HL-60 (cell line): Measurements from ENCODE around the gene MYOF.

ENCODE experiments used
- DNase-seq, 2 experiments: peaks; one replicate each; pipeline ENCODE4 v3.0.0-alpha.2; 2010 to 2020; ENCODE audit warnings: low read depth in 1 of 2, low spot score in 1 of 2
- H3K27ac ChIP-seq: fragments of 250-450 bp; sonication (Bioruptor Pico); replicated peaks from 2 replicates; pipeline ENCODE4 v1.5.1; 2020; ENCODE audit warnings: mild to moderate bottlenecking, moderate library complexity
- H3K27me3 ChIP-seq: fragments of 250-450 bp; sonication (Bioruptor Pico); 2 replicates; pipeline ENCODE4 v1.5.1; 2021; ENCODE audit warnings: mild to moderate bottlenecking, moderate library complexity; ENCODE audit not compliant: insufficient read depth, poor library complexity, severe bottlenecking
- H3K4me3 ChIP-seq: replicated peaks from 2 replicates; pipeline ENCODE4 v1.5.1; 2011; ENCODE audit warnings: mild to moderate bottlenecking, control low read depth, low read length; ENCODE audit not compliant: insufficient read depth
- CTCF ChIP-seq: IDR thresholded peaks from one replicate; pipeline ENCODE4 v1.5.1; 2011; ENCODE audit warnings: low read length, control low read depth, inconsistent platforms; ENCODE audit not compliant: insufficient read depth
- GABPA ChIP-seq: IDR thresholded peaks from 2 replicates; pipeline ENCODE4 v1.6.1; 2012; ENCODE audit warnings: low read depth
- POLR2AphosphoS5 ChIP-seq: IDR thresholded peaks from 2 replicates; pipeline ENCODE4 v1.6.1; 2012; ENCODE audit warnings: low read depth
- REST ChIP-seq: IDR thresholded peaks from 2 replicates; pipeline ENCODE4 v1.6.1; 2012; ENCODE audit warnings: low read depth; ENCODE audit not compliant: insufficient replicate concordance
- SPI1 ChIP-seq: IDR thresholded peaks from 2 replicates; pipeline ENCODE4 v1.6.1; 2012; ENCODE audit warnings: low read depth, mild to moderate bottlenecking, borderline replicate concordance

Gene MYOF

GRCh38 chr10:93357680-93358079 lies 124.5 kb downstream of the MYOF start:
- peak in 1 of 2 experiments; percentile 23 for DNase-seq
- H3K27ac ChIP-seq: no peak overlapping the region
- peaks cover 11% of the 10 kb centered on the region for H3K27me3 ChIP-seq
- no peak for TF ChIP-seq POLR2AphosphoS5
- TF ChIP-seq REST: no peak
- TF ChIP-seq SPI1: no peak
- TF ChIP-seq CTCF: peak; percentile 30
- no peak for TF ChIP-seq GABPA
- no peak overlapping the region for H3K4me3 ChIP-seq

- Histone ChIP-seq H3K4me3 (no peak overlapping the region), H3K27ac (no peak overlapping the region), H3K27me3 (peaks cover 11% of the 10 kb centered on the region)
- DNase-seq: no peak
- TF ChIP-seq CTCF (no peak), GABPA (no peak), POLR2AphosphoS5 (no peak), REST (no peak), SPI1 (no peak)
These were observed 125.6 kb downstream of the MYOF start for GRCh38 chr10:93356516-93356915.

GRCh38 chr10:93352638-93353383 lies 129.3 kb downstream of the MYOF start:
- peak in 1 of 2 experiments; percentile 5 for DNase-seq
- Histone ChIP-seq H3K4me3 (no peak overlapping the region), H3K27me3 (peaks cover 16% of the 10 kb centered on the region), H3K27ac (no peak overlapping the region)
- peak; percentile 12 for TF ChIP-seq CTCF
- TF ChIP-seq GABPA: no peak

- DNase-seq: peak; percentile 4 to 8
- H3K27ac ChIP-seq: no peak overlapping the region
- TF ChIP-seq SPI1: peak; percentile 37; the same call in 1 of the 2 replicates
- no peak for TF ChIP-seq GABPA
- peaks cover 5% of the 10 kb centered on the region for H3K27me3 ChIP-seq
- H3K4me3 ChIP-seq: no peak overlapping the region
These were observed 135.4 kb downstream of the MYOF start for GRCh38 chr10:93346694-93347093.
